ENCODE results near the gene HDAC3.

The HDAC3 gene

DNA sequence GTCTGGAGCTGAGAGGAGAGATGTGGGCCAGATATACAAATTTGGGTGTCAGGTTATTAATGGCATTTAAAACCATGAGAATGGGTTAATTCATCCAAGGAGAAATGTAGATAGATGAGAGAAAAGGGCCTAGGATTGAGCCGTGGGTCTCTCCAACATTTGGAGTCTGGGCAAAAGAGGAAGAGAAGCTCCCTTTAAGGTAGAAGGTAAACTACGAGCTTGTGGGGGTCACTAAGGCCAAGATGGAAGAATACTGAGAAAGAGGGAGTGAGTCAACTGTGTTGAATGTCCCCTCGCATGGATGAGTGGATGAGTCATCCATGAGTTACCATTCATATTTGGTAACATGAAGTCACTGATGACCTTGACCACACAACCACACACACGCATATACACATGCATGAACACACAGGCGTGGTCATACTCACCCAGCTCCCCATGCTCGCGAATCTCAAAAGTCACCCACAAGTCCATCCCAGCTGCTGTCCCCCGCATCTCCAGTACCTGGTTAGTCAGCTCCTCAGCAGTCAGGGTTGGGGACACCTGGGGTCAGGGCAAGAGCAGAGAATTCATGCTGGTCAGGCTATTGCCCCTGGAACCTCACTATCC lies 21.4 kb upstream of the HDAC3 start:
- no peak overlapping the region for H3K4me3 ChIP-seq (ENCODE audit: low read depth, low read length)
- in situ Hi-C loops (cut with HindIII; ENCODE audit: low sequenced_read_pairs), result no loop called here
- TF ChIP-seq, protein P1, sequence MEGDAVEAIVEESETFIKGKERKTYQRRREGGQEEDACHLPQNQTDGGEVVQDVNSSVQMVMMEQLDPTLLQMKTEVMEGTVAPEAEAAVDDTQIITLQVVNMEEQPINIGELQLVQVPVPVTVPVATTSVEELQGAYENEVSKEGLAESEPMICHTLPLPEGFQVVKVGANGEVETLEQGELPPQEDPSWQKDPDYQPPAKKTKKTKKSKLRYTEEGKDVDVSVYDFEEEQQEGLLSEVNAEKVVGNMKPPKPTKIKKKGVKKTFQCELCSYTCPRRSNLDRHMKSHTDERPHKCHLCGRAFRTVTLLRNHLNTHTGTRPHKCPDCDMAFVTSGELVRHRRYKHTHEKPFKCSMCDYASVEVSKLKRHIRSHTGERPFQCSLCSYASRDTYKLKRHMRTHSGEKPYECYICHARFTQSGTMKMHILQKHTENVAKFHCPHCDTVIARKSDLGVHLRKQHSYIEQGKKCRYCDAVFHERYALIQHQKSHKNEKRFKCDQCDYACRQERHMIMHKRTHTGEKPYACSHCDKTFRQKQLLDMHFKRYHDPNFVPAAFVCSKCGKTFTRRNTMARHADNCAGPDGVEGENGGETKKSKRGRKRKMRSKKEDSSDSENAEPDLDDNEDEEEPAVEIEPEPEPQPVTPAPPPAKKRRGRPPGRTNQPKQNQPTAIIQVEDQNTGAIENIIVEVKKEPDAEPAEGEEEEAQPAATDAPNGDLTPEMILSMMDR (IDR thresholded peaks at IDR 0.05; ENCODE audit: low read depth, low read length), result no peak
- DNase-seq (ENCODE audit: low read depth, low spot score), result peak; percentile 88

DNA sequence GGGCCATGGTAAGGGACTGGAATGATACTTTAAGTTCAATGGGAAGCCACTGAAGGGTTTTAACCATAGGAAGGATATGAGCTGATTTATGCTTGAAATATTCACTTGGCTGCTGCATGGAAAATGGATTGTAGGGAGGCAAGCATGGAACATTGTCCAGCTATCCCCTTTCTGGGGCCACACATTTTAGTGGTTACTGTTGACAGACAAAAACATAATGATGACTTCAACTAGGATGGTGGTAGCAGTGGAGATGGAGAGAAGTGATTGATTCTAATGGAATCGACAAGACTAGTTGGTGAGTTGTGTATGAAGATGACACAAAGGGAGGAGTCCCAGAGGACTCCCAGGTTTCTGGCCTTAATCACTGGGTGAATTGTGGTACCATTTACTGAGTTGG lies 20.8 kb upstream of the HDAC3 start:
- TF ChIP-seq, protein P1 (IDR thresholded peaks at IDR 0.05; ENCODE audit: low read depth, low read length), result no peak
- no peak overlapping the region for H3K4me3 ChIP-seq (ENCODE audit: low read depth, low read length)
- no peak for DNase-seq (ENCODE audit: low read depth, low spot score)
- in situ Hi-C loops (cut with HindIII; ENCODE audit: low sequenced_read_pairs), result no loop called here

DNA sequence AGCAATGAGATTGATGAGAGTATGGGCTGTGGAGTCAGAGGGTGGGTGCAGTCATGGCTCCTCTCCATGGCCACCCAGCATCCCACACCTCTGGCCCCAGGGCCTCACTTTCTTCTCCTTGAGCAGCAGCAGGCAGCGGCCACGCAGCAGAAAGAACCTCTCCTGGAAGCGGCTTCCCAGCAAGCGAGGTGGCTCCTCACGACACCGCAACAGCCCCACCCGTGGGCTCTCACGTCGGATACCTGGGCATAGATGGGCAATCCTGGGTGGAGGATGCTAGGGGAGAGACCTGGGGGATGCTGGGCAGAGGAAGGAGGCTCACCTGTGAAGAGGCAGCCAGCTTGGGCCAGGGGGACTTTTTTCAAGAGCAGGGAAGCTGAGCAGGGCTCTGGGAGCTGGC lies 19.7 kb upstream of the HDAC3 start:
- in situ Hi-C loops (cut with HindIII; ENCODE audit: low sequenced_read_pairs), result no loop called here
- TF ChIP-seq, protein P1 (IDR thresholded peaks at IDR 0.05; ENCODE audit: low read depth, low read length), result no peak
- DNase-seq (ENCODE audit: low read depth, low spot score), result no peak
- no peak overlapping the region for H3K4me3 ChIP-seq (ENCODE audit: low read depth, low read length)

DNA sequence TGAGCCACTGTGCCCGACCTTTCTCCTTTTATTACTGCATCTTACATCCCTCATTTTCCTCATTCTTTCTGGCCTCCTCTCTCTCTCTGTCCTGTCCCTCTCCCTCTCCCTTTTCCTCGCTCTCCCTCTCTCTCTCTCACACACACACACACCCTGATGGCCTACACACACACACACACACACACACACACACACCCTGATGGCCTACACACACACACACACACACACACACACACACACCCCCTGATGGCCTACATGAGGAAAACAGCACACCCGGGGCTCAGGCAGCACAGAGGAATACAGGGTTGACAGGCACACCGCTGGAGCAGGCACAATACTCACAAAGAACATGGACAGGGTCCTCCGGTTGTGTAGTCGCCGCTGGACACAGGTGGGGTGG lies 18.4 kb upstream of the HDAC3 start:
- no peak overlapping the region for H3K4me3 ChIP-seq (ENCODE audit: low read depth, low read length)
- in situ Hi-C loops (cut with HindIII; ENCODE audit: low sequenced_read_pairs), result no loop called here
- TF ChIP-seq, protein P1 (IDR thresholded peaks at IDR 0.05; ENCODE audit: low read depth, low read length), result no peak
- no peak for DNase-seq (ENCODE audit: low read depth, low spot score)

DNA sequence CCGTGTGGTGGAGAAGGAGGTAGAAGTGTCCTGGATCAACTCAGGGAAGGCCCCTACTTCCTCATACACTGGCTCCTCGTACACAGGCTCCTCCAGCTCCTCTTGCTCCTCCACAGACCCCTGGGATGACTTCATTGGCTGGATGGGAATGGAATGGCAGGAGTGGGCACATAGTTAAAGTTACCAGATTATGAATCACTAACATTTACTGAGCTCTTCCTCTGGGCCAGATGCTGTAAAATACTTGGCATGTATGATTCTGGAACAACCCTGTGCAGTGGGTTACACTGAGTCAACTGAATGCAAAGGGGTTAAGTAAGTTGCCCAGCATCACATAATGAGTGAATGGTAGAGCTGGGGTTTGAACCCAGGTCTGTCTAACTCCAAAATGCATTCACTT lies 17.6 kb upstream of the HDAC3 start:
- TF ChIP-seq, protein P1 (IDR thresholded peaks at IDR 0.05; ENCODE audit: low read depth, low read length), result no peak
- in situ Hi-C loops (cut with HindIII; ENCODE audit: low sequenced_read_pairs), result no loop called here
- no peak overlapping the region for H3K4me3 ChIP-seq (ENCODE audit: low read depth, low read length)
- peak; percentile 67 for DNase-seq (ENCODE audit: low read depth, low spot score)

DNA sequence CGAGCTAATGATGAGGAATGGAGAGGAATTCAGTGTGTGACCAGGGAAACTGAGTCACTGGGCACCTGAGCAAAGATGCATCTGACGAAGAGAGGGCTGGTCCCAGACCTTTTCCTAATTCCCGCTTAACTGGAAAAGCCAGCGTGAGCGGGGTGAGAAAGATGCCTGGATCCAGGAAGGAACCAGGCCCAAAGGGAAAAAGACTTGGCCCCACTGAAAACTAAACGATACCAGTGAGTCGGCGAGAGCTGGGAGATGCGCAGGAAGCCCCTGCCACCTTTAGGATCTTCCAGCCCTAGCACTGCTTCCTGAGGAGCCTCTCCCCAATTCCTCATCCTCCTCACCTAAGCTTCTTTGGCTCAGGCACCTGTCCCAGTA lies 15.1 kb upstream of the HDAC3 start:
- TF ChIP-seq, protein P1 (IDR thresholded peaks at IDR 0.05; ENCODE audit: low read depth, low read length), result no peak
- in situ Hi-C loops (cut with HindIII; ENCODE audit: low sequenced_read_pairs), result no loop called here
- peak overlapping the region; percentile 80 for H3K4me3 ChIP-seq (ENCODE audit: low read depth, low read length)
- DNase-seq (ENCODE audit: low read depth, low spot score), result no peak

Measured in astrocyte of the spinal cord (primary cell).